Central memory CD8-positive, alpha-beta T cell (primary cell): ENCODE measurements around the gene AANAT.

Source experiments
- ATAC-seq: fragments of 150-1000 bp; cut with Tn5 transposase; replicated peaks from 2 replicates; pipeline ENCODE4 v1.10.0; 2022; ENCODE audit warnings: mild to moderate bottlenecking, moderate FRiP score, moderate number of reproducible peaks; ENCODE audit not compliant: poor library complexity, severe bottlenecking; ENCODE audit errors: extremely low read depth
- DNase-seq, 2 donors: peaks; one replicate each; pipeline ENCODE4 v3.0.0; 2021; ENCODE audit warnings: low spot score in 2 of 2
- H3K27ac Mint-ChIP-seq: one replicate; pipeline ENCODE4 v1.8.0; 2022; ENCODE audit warnings: low read depth, mild to moderate bottlenecking, moderate library complexity, mixed read lengths
- H3K27me3 Mint-ChIP-seq: one replicate; pipeline ENCODE4 v1.8.0; 2022; ENCODE audit warnings: mixed read lengths
- H3K36me3 Mint-ChIP-seq: one replicate; pipeline ENCODE4 v1.8.0; 2022; ENCODE audit warnings: mild to moderate bottlenecking, moderate library complexity, mixed read lengths; ENCODE audit not compliant: insufficient read depth
- H3K4me1 Mint-ChIP-seq: one replicate; pipeline ENCODE4 v1.8.0; 2022; ENCODE audit warnings: mixed read lengths
- H3K4me3 Mint-ChIP-seq: one replicate; pipeline ENCODE4 v1.8.0; 2022; ENCODE audit warnings: mild to moderate bottlenecking, moderate library complexity, mixed read lengths
- H3K9me3 Mint-ChIP-seq: one replicate; pipeline ENCODE4 v1.8.0; 2022; ENCODE audit warnings: mixed read lengths

AANAT gene

GRCh38 chr17:76433693-76434092, 33.7 kb upstream of the AANAT start:
- ATAC-seq (no peak), DNase-seq (no peak)
- no peak overlapping the region for H3K27ac Mint-ChIP-seq
- no peak overlapping the region for H3K4me3 Mint-ChIP-seq
- no peaks in the 10 kb centered on the region for H3K27me3 Mint-ChIP-seq
- H3K9me3 Mint-ChIP-seq = no peaks in the 10 kb centered on the region
- H3K36me3 Mint-ChIP-seq = peaks cover 10% of the 10 kb centered on the region
- H3K4me1 Mint-ChIP-seq = peaks cover 22% of the 10 kb centered on the region

- Mint-ChIP-seq H3K4me3 (no peak overlapping the region), H3K36me3 (peaks cover 12% of the 10 kb centered on the region), H3K27ac (no peak overlapping the region)
Observed at GRCh38 chr17:76434870-76435269, 32.5 kb upstream of the AANAT start.

GRCh38 chr17:76435751-76436150, 31.7 kb upstream of the AANAT start:
- no peak overlapping the region for H3K4me3 Mint-ChIP-seq
- no peaks in the 10 kb centered on the region for H3K9me3 Mint-ChIP-seq
- ATAC-seq = no peak
- H3K27ac Mint-ChIP-seq = no peak overlapping the region
- DNase-seq = no peak
- H3K36me3 Mint-ChIP-seq = peaks cover 12% of the 10 kb centered on the region
- peaks cover 31% of the 10 kb centered on the region for H3K4me1 Mint-ChIP-seq
- H3K27me3 Mint-ChIP-seq = no peaks in the 10 kb centered on the region

More at GRCh38 chr17:76434870-76435269, 32.5 kb upstream of the AANAT start:
- ATAC-seq = no peak
- no peaks in the 10 kb centered on the region for H3K9me3 Mint-ChIP-seq
- no peak for DNase-seq
- H3K4me1 Mint-ChIP-seq = peaks cover 32% of the 10 kb centered on the region
- no peaks in the 10 kb centered on the region for H3K27me3 Mint-ChIP-seq

- H3K4me1 Mint-ChIP-seq = peaks cover 43% of the 10 kb centered on the region
- H3K27ac Mint-ChIP-seq = no peak overlapping the region
- DNase-seq (no peak), ATAC-seq (no peak)
- H3K36me3 Mint-ChIP-seq = peaks cover 15% of the 10 kb centered on the region
- no peaks in the 10 kb centered on the region for H3K9me3 Mint-ChIP-seq
- H3K27me3 Mint-ChIP-seq = no peaks in the 10 kb centered on the region
- no peak overlapping the region for H3K4me3 Mint-ChIP-seq
Observed at GRCh38 chr17:76437467-76438402, 29.7 kb upstream of the AANAT start.

GRCh38 chr17:76438906-76439305, 28.5 kb upstream of the AANAT start:
- DNase-seq (no peak), ATAC-seq (no peak)
- Mint-ChIP-seq H3K36me3 (peaks cover 15% of the 10 kb centered on the region), H3K27me3 (no peaks in the 10 kb centered on the region), H3K9me3 (no peaks in the 10 kb centered on the region), H3K4me1 (peaks cover 51% of the 10 kb centered on the region), H3K4me3 (no peak overlapping the region), H3K27ac (no peak overlapping the region)

DNA sequence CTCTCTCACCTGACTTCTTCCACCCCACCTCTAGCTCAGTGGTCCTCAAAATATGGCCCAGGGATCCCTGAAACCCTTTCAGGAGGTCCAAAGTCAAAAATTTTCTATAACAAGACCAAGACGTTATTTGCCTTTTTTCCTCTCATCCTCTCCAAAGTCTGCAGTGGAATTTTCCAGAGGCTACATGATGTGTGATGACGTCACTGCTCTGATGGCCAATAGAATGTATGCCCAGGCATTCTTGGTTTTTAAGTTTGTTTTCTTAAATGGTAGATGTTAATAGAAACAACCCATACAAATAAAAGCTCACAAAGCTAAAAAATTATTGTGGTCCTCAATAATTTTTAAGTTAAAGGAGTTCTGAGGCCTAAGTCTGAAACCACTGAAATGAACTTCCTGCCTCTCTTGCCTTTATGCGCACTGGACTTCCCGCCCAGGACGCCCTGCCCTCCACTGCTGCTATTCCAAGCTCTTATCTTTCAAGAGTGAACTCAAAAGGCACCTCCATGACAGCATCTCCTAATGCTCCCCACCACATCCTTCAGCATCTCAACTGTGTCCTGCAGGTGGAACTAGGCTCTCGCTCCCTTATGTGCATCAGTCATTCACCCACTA, 28.0 kb upstream of the AANAT start:
- H3K27me3 Mint-ChIP-seq = no peaks in the 10 kb centered on the region
- ATAC-seq = no peak
- H3K36me3 Mint-ChIP-seq = peaks cover 14% of the 10 kb centered on the region
- no peak overlapping the region for H3K4me3 Mint-ChIP-seq
- no peaks in the 10 kb centered on the region for H3K9me3 Mint-ChIP-seq
- peaks cover 56% of the 10 kb centered on the region for H3K4me1 Mint-ChIP-seq
- no peak overlapping the region for H3K27ac Mint-ChIP-seq
- DNase-seq = no peak

GRCh38 chr17:76440751-76441362, 26.5 kb upstream of the AANAT start:
- no peaks in the 10 kb centered on the region for H3K27me3 Mint-ChIP-seq
- no peak overlapping the region for H3K27ac Mint-ChIP-seq
- no peak for ATAC-seq

DNA sequence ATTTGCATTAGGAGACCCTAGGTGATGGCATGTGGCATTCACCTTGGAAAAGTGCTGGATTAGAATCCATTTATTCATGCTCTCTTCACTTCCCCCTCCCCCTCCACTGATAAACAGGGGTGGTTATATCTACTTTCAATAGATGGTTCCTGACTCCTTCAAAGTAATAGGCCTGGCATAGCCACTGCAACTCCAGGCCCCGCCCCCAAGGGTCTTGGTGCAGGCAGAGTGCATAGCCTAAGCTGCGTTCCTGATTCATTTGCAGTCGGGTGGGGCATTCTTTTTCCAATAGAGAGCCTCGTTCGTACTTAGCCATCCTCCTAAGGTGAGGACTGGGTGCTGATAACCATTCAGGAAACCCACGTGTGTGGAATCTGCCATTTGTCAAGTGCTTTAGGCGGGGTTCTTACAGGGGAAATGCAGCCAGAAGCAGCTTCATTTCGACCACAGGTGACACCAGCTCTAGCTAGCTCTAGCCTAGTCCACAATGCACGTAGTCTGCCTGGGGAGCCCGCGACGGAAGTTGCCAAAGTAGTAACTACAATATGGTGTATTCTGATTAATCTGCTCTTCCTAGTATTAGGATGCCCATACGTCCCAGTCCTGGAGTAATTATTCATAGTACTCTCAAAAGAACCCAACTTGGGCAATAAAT, 25.6 kb upstream of the AANAT start:
- ATAC-seq = no peak
- H3K36me3 Mint-ChIP-seq = peaks cover 9% of the 10 kb centered on the region
- no peaks in the 10 kb centered on the region for H3K27me3 Mint-ChIP-seq
- H3K27ac Mint-ChIP-seq = no peak overlapping the region
- peaks cover 74% of the 10 kb centered on the region for H3K4me1 Mint-ChIP-seq
- no peaks in the 10 kb centered on the region for H3K9me3 Mint-ChIP-seq
- DNase-seq = no peak
- no peak overlapping the region for H3K4me3 Mint-ChIP-seq

More at GRCh38 chr17:76440751-76441362, 26.5 kb upstream of the AANAT start:
- Mint-ChIP-seq H3K9me3 (no peaks in the 10 kb centered on the region), H3K4me3 (no peak overlapping the region), H3K36me3 (peaks cover 10% of the 10 kb centered on the region), H3K4me1 (peaks cover 70% of the 10 kb centered on the region)
- no peak for DNase-seq

DNA sequence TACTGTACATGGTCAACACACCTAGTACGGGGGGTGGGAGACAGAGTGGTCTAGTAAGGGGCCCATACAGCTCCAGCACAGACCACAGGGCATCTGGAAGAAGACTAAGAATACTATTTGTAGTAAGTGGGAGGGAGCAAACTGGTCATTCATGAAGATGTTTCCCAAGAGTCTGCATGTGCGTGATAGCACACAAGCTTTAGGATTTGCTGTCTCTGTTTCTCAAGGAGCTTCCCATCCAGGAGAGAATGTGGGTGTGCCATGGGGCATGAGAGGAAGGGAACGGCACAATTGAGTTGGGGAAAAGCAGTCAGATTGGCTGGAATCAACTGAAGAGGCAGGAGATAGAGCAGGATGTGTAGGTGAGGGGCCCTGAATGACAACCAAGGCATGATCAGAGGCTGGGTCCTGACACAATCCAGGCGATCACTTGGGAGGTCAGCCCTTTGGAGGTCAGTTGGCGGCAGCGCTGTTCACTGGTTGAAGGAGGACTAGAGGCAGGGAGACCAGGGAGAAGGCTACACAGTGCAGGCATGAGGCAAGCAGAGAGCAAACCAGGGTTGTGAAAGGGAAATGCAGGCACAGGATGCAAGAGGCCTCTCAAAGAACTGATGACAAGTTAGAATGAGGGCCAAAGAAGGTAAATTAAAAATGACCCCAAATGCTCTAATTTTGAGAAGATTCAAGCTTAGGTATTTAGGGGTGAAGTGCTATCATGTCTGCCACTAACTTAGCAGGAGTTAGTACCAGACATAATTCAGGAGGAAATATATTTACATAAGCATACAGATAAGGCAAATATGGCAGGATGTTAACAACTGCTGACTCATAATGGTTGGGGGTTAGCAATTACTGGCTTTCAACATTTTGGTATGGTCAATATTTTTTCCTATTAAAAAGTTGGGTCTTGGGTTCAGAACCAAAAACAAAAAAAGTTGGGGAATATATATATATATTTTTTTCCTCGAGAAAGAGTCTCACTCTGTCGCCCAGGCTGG, 24.8 kb upstream of the AANAT start:
- no peak overlapping the region for H3K4me3 Mint-ChIP-seq

GRCh38 chr17:76444518-76445311, 22.7 kb upstream of the AANAT start:
- ATAC-seq = no peak
- peaks cover 77% of the 10 kb centered on the region for H3K4me1 Mint-ChIP-seq
- no peak overlapping the region for H3K4me3 Mint-ChIP-seq
- peak overlapping the region; percentile 24 for H3K27ac Mint-ChIP-seq
- DNase-seq = no peak
- no peaks in the 10 kb centered on the region for H3K9me3 Mint-ChIP-seq
- H3K27me3 Mint-ChIP-seq = no peaks in the 10 kb centered on the region
- peaks cover 5% of the 10 kb centered on the region for H3K36me3 Mint-ChIP-seq

More for the DNA sequence above, 24.8 kb upstream of the AANAT start:
- DNase-seq (no peak), ATAC-seq (no peak)
- peak overlapping the region; percentile 32 for H3K27ac Mint-ChIP-seq
- H3K27me3 Mint-ChIP-seq = no peaks in the 10 kb centered on the region
- peaks cover 81% of the 10 kb centered on the region for H3K4me1 Mint-ChIP-seq
- peaks cover 7% of the 10 kb centered on the region for H3K36me3 Mint-ChIP-seq
- no peaks in the 10 kb centered on the region for H3K9me3 Mint-ChIP-seq
